Pulmonary artery endothelial cell (primary cell): ENCODE data around the gene CASZ1. TPM values are rescaled to one million over a fixed set of nuclear protein-coding genes. Genes with fewer than 3 reads are reported as not detected.

ENCODE experiments used
- DNase-seq: peaks from one replicate; pipeline ENCODE4 v3.0.0-alpha.2; 2011; ENCODE audit warnings: low read depth, low spot score
- total RNA-seq: library from RNA; depleted of rRNA; stranded (reverse); fragments of >200 nt; gene quantifications from 2 replicates; pipeline ENCODE4 v1.2.3, GENCODE V29; 2014

CASZ1 gene
- total RNA-seq, 1 donor from 2014 or later, result 0.99 TPM

- no peak for DNase-seq
Measured at GRCh38 chr1:10706376-10706913, 90.0 kb downstream of the CASZ1 start.

- DNase-seq, result no peak
Measured at GRCh38 chr1:10705953-10706352, 90.5 kb downstream of the CASZ1 start.

- DNase-seq, result no peak
Measured at GRCh38 chr1:10704368-10704882, 92.0 kb downstream of the CASZ1 start.

- no peak for DNase-seq
Measured at GRCh38 chr1:10703702-10704101, 92.7 kb downstream of the CASZ1 start.

GRCh38 chr1:10701145-10701544, 95.3 kb downstream of the CASZ1 start:
- no peak for DNase-seq

- no peak for DNase-seq
Measured at GRCh38 chr1:10699470-10699835, 97.0 kb downstream of the CASZ1 start.

GRCh38 chr1:10698726-10699469, 97.5 kb downstream of the CASZ1 start:
- DNase-seq, result no peak

- no peak for DNase-seq
Measured at GRCh38 chr1:10697621-10698160, 98.8 kb downstream of the CASZ1 start.

GRCh38 chr1:10696977-10697376, 99.5 kb downstream of the CASZ1 start:
- DNase-seq, result no peak

- DNase-seq, result peak; percentile 35
Measured at GRCh38 chr1:10694633-10695627, 101.5 kb downstream of the CASZ1 start.

GRCh38 chr1:10694274-10694632, 102.2 kb downstream of the CASZ1 start:
- DNase-seq, result no peak

- no peak for DNase-seq
Measured at GRCh38 chr1:10693497-10694273, 102.8 kb downstream of the CASZ1 start.

- DNase-seq, result no peak
Measured at GRCh38 chr1:10693152-10693496, 103.3 kb downstream of the CASZ1 start.

GRCh38 chr1:10692401-10693021, 103.9 kb downstream of the CASZ1 start:
- no peak for DNase-seq

GRCh38 chr1:10691740-10692125, 104.7 kb downstream of the CASZ1 start:
- DNase-seq, result no peak

- DNase-seq, result no peak
Measured at GRCh38 chr1:10691075-10691739, 105.2 kb downstream of the CASZ1 start.

GRCh38 chr1:10690484-10690883, 106.0 kb downstream of the CASZ1 start:
- no peak for DNase-seq

- no peak for DNase-seq
Measured at GRCh38 chr1:10688409-10688786, 108.0 kb downstream of the CASZ1 start.

- DNase-seq, result no peak
Measured at GRCh38 chr1:10687782-10688408, 108.6 kb downstream of the CASZ1 start.

GRCh38 chr1:10687251-10687651, 109.2 kb downstream of the CASZ1 start:
- DNase-seq, result no peak
